Fibroblast of villous mesenchyme (primary cell): Measurements from ENCODE around the gene USP32. TPM values are rescaled to one million over a fixed set of nuclear protein-coding genes. Genes with fewer than 3 reads are reported as not detected.
A peak's percentile ranks its signal among the peaks of the same experiment; 100 is the strongest.

ENCODE experiments used
- DNase-seq: peaks from one replicate; pipeline ENCODE4 v3.0.0-alpha.2; 2010; ENCODE audit warnings: low read depth
- H3K4me3 ChIP-seq: 2 replicates; pipeline ENCODE4 v1.5.1; 2011; ENCODE audit warnings: low read depth, mild to moderate bottlenecking, low read length
- CTCF ChIP-seq: IDR thresholded peaks from 2 replicates; pipeline ENCODE4 v1.5.1; 2012; ENCODE audit warnings: low read depth, mild to moderate bottlenecking, low read length; ENCODE audit not compliant: insufficient read depth
- small RNA-seq: library from RNA; depleted of rRNA; stranded (forward); fragments of <200 nt; gene quantifications from one replicate; pipeline ENCODE3, GENCODE V24; 2012
- total RNA-seq: library from RNA; depleted of rRNA; stranded (reverse); fragments of >200 nt; gene quantifications from 2 replicates; pipeline ENCODE4 v1.2.3, GENCODE V29; 2012

The USP32 gene
- total RNA-seq, 1 donor, result 95.4 TPM

DNA sequence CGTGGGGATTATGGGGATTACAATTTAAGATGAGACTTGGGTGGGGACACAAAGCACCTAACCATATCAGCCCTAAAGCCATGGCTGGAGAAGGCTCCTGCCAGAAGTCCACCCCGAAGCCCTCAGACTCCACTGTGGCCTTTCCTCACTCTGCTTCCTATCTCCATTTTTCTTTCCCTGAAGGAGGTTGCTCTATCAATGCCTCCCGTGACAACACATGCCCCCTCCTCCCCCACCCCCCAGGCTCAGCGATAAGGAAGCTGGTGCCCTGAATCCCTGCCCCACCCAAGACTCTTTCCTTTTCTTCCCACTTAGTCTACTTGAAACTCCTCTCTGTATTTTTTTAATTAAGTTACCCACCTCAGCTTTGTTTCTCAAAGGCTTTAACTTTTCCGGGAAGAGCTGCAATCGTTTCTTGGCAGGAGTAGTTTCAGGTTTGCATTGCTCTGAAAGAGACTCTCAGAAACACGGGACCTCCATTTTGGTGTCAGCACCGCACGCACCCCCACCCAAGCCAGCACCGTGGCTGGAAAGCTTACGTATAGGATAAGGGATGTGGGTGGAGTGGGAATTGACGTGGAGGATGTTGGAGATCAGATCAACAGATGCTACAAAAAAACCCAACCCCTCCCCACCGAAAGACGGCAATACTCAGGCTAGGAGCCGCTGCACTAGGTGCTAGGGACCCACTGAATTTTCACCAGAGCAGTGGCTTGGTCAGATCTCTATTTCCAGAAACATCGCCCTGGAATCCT is 257.4 kb downstream of the USP32 start:
- peak overlapping the region; percentile 87 for H3K4me3 ChIP-seq
- TF ChIP-seq CTCF, result no peak
- DNase-seq, result peak; percentile 76

GRCh38 chr17:60130466-60130865 is 261.5 kb downstream of the USP32 start:
- TF ChIP-seq CTCF, result no peak
- DNase-seq, result no peak
- no peak overlapping the region for H3K4me3 ChIP-seq

GRCh38 chr17:60129164-60129563 is 262.8 kb downstream of the USP32 start:
- no peak for DNase-seq
- no peak overlapping the region for H3K4me3 ChIP-seq
- no peak for TF ChIP-seq CTCF

Small RNA genes lying within 50 kb of the gene (small RNA-seq; reads per million reads assigned to genes)
- 6,761 reads per million, percentile 100 among the genes with 10 or more reads in this experiment for gene SCARNA20

Other genes starting within 250 kb of the USP32 start
- not detected in 2 replicates for gene CA4, start 242.2 kb downstream of the USP32 start, total RNA-seq
- gene CHCT1, start 30.4 kb upstream of the USP32 start, total RNA-seq, result not detected in 2 replicates
- 42.8 and 69.1 TPM in 2 replicates for gene APPBP2, start 134.1 kb upstream of the USP32 start, total RNA-seq
- 10.3 and 15.5 TPM in 2 replicates for gene PPM1D, start 208.1 kb upstream of the USP32 start, total RNA-seq